Endothelial cell (in vitro differentiated cells): ENCODE results near the gene GNLY. TPM values are rescaled to one million over a fixed set of nuclear protein-coding genes. Genes with fewer than 3 reads are reported as not detected.
A peak's percentile ranks its signal among the peaks of the same experiment; 100 is the strongest.
"Not testable (repeated sequence)": the region's sequence is repeated elsewhere in the genome, so short reads cannot be mapped to it uniquely, and the experiment has no call there.

Experiments used
- DNase-seq: peaks from one replicate; pipeline ENCODE4 v3.0.0; 2021; ENCODE audit warnings: low spot score
- H3K27ac Mint-ChIP-seq: one replicate; pipeline ENCODE4 v1.8.0; 2021; ENCODE audit warnings: mixed read lengths, inconsistent platforms; ENCODE audit not compliant: unreplicated experiment
- H3K27me3 Mint-ChIP-seq: one replicate; pipeline ENCODE4 v1.8.0; 2021; ENCODE audit warnings: mild to moderate bottlenecking, moderate library complexity, mixed read lengths, inconsistent platforms; ENCODE audit not compliant: unreplicated experiment
- H3K36me3 Mint-ChIP-seq: one replicate; pipeline ENCODE4 v1.8.0; 2021; ENCODE audit warnings: mild to moderate bottlenecking, low read depth, mixed read lengths, inconsistent platforms; ENCODE audit not compliant: unreplicated experiment
- H3K4me1 Mint-ChIP-seq: one replicate; pipeline ENCODE4 v1.8.0; 2021; ENCODE audit warnings: mild to moderate bottlenecking, mixed read lengths, inconsistent platforms; ENCODE audit not compliant: unreplicated experiment
- H3K4me3 Mint-ChIP-seq: one replicate; pipeline ENCODE4 v1.8.0; 2021; ENCODE audit warnings: mild to moderate bottlenecking, mixed read lengths, inconsistent platforms; ENCODE audit not compliant: unreplicated experiment
- H3K9me3 Mint-ChIP-seq: one replicate; pipeline ENCODE4 v1.8.0; 2021; ENCODE audit warnings: mixed read lengths, inconsistent platforms; ENCODE audit not compliant: unreplicated experiment
- CTCF ChIP-seq: fragments of 200-600 bp; sonication (generic); IDR thresholded peaks from one replicate; pipeline ENCODE4 v1.5.0; 2021; ENCODE audit warnings: antibody characterized with exemption; ENCODE audit not compliant: unreplicated experiment
- total RNA-seq: library from RNA; stranded (reverse); fragmentation: NEBNext Ultra II Directional; extraction: Animal tissue kit (Norgen Biotek cat#: 25700); gene quantifications from one replicate; pipeline ENCODE4 v1.2.1, GENCODE V29; 2021; ENCODE audit not compliant: unreplicated experiment

The GNLY gene
- total RNA-seq, 1 donor from 2014 or later = not detected

GRCh38 chr2:85712849-85713612 is 18.9 kb downstream of the GNLY start:
- H3K4me3 Mint-ChIP-seq = no peak overlapping the region
- H3K9me3 Mint-ChIP-seq = no peaks in the 10 kb centered on the region
- H3K27me3 Mint-ChIP-seq = peaks cover 8% of the 10 kb centered on the region
- no peak for DNase-seq
- H3K4me1 Mint-ChIP-seq = peaks cover 36% of the 10 kb centered on the region
- no peaks in the 10 kb centered on the region for H3K36me3 Mint-ChIP-seq
- TF ChIP-seq CTCF = no peak
- H3K27ac Mint-ChIP-seq = peak overlapping the region; percentile 64

GRCh38 chr2:85713836-85714235 is 19.7 kb downstream of the GNLY start:
- TF ChIP-seq CTCF = no peak
- no peaks in the 10 kb centered on the region for H3K9me3 Mint-ChIP-seq
- H3K4me3 Mint-ChIP-seq = no peak overlapping the region
- H3K27me3 Mint-ChIP-seq = peaks cover 8% of the 10 kb centered on the region
- peaks cover 34% of the 10 kb centered on the region for H3K4me1 Mint-ChIP-seq
- no peak overlapping the region for H3K27ac Mint-ChIP-seq
- no peak for DNase-seq
- H3K36me3 Mint-ChIP-seq = no peaks in the 10 kb centered on the region

GRCh38 chr2:85714421-85714820 is 20.3 kb downstream of the GNLY start:
- H3K4me1 Mint-ChIP-seq = peaks cover 30% of the 10 kb centered on the region
- H3K27me3 Mint-ChIP-seq, H3K27ac Mint-ChIP-seq, H3K36me3 Mint-ChIP-seq, H3K9me3 Mint-ChIP-seq, H3K4me3 Mint-ChIP-seq, DNase-seq: not testable (repeated sequence)

- no peak overlapping the region for H3K27ac Mint-ChIP-seq
- no peaks in the 10 kb centered on the region for H3K36me3 Mint-ChIP-seq
- H3K27me3 Mint-ChIP-seq = peaks cover 8% of the 10 kb centered on the region
- no peak for TF ChIP-seq CTCF
- H3K4me1 Mint-ChIP-seq = peaks cover 25% of the 10 kb centered on the region
- DNase-seq = no peak
- no peaks in the 10 kb centered on the region for H3K9me3 Mint-ChIP-seq
- no peak overlapping the region for H3K4me3 Mint-ChIP-seq
Observed at GRCh38 chr2:85714841-85715240, 20.7 kb downstream of the GNLY start.

- no peaks in the 10 kb centered on the region for H3K36me3 Mint-ChIP-seq
- H3K9me3 Mint-ChIP-seq = no peaks in the 10 kb centered on the region
- H3K27ac Mint-ChIP-seq = no peak overlapping the region
- H3K27me3 Mint-ChIP-seq = no peaks in the 10 kb centered on the region
- peaks cover 10% of the 10 kb centered on the region for H3K4me1 Mint-ChIP-seq
- no peak for DNase-seq
- no peak for TF ChIP-seq CTCF
- H3K4me3 Mint-ChIP-seq = no peak overlapping the region
Observed at GRCh38 chr2:85716346-85716914, 22.3 kb downstream of the GNLY start.
